Stomach (tissue), 4 donors: ENCODE results near the gene UHMK1.
"Not testable (repeated sequence)": the region's sequence is repeated elsewhere in the genome, so short reads cannot be mapped to it uniquely, and the experiment has no call there.

Source experiments
- CTCF ChIP-seq, 7 experiments: fragments of 450-650 bp in 4 of 7; fragments of 200-600 bp in 3 of 7; sonication (generic) in 3 of 7; IDR thresholded peaks; one replicate each; pipeline ENCODE4 v1.5.1; 2016 to 2019; ENCODE audit warnings: antibody characterized with exemption in 7 of 7, control low read depth in 2 of 7, mild to moderate bottlenecking in 1 of 7
- EP300 ChIP-seq: sonication (generic); formaldehyde crosslinking; IDR thresholded peaks from one replicate; pipeline ENCODE4 v1.6.1; 2017; ENCODE audit warnings: antibody characterized with exemption
- POLR2A ChIP-seq, 4 donors: fragments of 450-650 bp; IDR thresholded peaks; one replicate each; pipeline ENCODE4 v1.6.1; 2016; ENCODE audit warnings: antibody characterized with exemption in 4 of 4, control low read depth in 2 of 4, mild to moderate bottlenecking in 1 of 4, moderate library complexity in 1 of 4

GRCh38 chr1:162454361-162454760, 43.3 kb upstream of the UHMK1 start:
- TF ChIP-seq CTCF (IDR thresholded peaks at IDR 0.05); POLR2A (IDR thresholded peaks at IDR 0.05); EP300: not testable (repeated sequence)
